NCI-H1694 (cell line): Measurements from ENCODE around the gene SST.
A peak's percentile ranks its signal among the peaks of the same experiment; 100 is the strongest.
"Not testable (repeated sequence)": the region's sequence is repeated elsewhere in the genome, so short reads cannot be mapped to it uniquely, and the experiment has no call there.

Experiments
- DNase-seq: peaks from one replicate; lab custom pipeline; 2025; lab: John Stamatoyannopoulos, UW

The SST gene

GRCh38 chr3:187684444-187684843 is 14.2 kb upstream of the SST start:
- DNase-seq, result no peak

GRCh38 chr3:187681756-187682155 is 11.6 kb upstream of the SST start:
- DNase-seq, result not testable (repeated sequence)

DNA sequence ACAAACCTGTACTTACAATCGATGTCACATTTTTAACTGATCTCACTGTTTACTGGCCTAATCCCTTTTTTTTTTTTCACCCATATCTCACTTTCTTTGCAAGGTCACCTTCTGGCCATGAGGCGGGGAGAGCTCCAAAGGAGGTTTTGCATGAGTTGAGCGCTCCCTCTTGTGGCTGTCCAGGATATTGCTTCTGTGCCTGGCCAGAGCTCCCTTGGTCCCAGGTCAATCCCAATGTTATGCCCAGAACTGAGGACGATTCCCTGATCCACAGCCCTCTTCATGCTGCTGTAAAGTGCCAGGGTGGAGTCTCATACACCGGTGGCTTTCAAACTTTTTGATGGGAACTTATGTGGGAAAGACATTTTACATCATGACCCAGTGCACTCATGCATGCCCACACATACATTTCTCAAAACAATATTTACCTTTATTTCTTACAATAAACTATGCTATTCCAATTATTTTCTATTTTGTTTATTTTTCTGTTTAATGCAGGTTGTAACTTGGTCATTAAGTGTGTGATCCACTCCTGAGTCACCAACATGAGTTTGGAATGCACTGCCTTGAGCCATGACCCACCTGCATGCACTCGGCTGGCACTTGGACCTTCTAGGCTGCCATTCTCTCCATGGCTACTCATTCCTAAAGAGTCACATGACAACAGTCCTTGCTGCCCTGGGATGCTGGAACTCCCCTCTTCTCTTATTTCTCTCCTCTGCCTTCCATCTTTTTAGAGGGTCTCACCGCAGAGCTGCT is 9.6 kb upstream of the SST start:
- peak; percentile 51 for DNase-seq

- DNase-seq, result peak; percentile 26
These were observed 8.6 kb upstream of the SST start for GRCh38 chr3:187678726-187679268.

DNA sequence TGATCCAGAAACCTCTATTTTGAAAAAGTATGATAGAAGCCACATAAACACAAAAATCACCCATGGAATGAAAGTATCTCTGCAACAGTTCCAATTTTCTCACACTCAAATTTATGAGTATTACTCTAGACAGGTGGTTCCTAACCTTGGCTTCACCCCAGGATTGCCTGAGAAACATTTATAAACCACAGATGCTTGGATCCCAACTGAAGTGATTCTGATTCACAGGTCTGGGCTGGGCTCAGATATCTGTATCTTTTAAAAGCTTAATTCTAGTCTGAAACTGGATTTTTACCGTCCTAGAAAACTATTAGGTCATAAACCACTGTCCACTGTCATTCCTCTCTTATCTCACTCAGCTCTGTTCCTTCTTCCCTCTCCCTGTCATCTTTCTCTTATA is 7.4 kb upstream of the SST start:
- DNase-seq, result no peak

- no peak for DNase-seq
These were observed 2.8 kb upstream of the SST start for GRCh38 chr3:187673012-187673411.

- DNase-seq, result no peak
These were observed 2.7 kb downstream of the SST start for GRCh38 chr3:187667526-187667925.

DNA sequence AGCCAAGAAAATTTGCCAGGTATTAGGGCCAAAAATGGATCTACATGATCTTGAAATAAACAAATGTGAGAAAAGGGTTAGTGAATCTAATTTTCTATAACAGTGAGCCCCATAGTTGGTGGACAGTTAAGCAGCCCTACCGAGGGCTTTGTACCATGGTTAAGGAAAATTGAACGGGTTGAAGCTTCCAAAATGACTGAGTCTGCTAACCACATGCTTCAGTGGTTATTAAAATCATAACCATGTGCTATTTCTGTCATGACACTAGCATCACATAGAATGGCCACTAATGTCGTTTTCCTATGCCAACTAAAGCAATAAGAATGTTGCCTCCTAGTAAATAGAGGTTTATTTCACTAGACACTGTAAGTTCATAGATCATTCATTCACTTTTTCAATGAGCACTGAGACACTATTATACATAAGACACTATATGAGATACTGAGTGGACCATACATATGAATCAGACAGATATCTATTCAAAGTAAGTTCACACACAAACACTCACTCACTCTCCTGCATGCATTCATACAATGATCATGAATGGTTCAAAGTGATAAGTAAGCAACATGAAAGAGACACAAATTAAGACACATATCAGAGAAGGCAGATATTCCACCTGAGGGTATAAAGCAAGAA is 4.3 kb downstream of the SST start:
- no peak for DNase-seq

DNA sequence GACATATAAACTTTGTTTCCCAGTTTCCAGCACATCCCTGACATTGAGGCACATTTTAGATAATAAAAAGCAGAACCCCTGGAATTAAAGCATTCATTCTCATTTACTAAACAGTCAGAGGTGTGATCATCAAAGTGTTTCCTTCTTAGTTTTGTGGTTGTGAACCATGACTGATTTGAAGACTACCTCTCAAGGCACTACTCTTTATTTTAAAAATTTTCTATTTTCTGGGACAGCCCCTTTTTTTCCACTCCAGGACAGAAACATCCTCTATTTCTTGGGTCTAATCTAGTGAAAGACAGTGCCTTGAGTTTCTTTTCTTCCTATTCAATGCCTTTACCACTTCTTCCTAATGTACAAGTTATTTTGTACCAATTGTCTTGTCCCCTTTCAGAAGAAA is 5.2 kb downstream of the SST start:
- DNase-seq, result no peak

DNA sequence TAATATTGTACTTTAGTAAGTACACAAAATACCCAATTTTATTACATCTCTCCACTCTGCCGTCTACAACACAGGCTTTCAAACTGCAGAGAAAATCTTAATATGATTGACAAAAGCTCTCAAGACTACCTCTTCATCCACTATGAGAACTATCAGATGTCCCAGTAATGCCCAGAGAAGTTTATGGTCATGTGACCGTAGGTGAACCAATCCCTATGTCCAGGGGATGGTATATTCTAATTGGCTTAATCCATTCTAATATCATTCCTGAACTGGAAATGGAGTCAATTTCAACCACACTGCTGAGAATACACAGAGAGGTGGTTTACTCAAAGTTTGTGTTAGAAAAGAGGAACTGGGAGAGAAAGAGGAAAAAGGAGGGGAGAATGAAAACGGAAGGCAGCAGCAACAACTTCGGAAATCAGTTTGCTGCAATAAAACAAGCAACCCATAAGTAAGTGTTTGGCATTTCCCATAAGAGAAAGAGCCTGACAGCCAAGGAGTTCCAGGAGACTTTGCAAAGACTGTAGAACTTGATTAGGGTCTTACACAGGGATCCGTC is 7.3 kb downstream of the SST start:
- DNase-seq, result no peak

- no peak for DNase-seq
These were observed 8.9 kb downstream of the SST start for GRCh38 chr3:187661267-187661666.

DNA sequence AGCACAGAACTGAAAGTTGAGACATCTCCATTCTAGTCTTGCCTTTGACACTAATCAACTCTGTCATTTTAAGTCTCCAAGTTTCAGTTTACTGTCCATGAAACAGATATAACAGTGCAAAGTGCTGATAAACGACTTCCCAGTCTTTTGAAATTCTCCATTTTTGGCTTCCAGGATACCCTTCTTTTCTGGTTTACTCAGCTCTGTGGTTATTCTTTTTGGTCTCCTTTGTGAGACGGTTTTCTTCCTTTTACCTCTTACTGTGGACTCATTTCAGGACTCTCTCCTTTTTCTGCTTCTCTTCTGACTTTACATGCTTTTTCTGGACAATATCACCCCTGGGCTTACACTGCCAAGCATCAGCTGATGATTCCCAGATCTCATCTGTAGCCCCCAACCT is 18.9 kb downstream of the SST start:
- DNase-seq, result no peak

DNA sequence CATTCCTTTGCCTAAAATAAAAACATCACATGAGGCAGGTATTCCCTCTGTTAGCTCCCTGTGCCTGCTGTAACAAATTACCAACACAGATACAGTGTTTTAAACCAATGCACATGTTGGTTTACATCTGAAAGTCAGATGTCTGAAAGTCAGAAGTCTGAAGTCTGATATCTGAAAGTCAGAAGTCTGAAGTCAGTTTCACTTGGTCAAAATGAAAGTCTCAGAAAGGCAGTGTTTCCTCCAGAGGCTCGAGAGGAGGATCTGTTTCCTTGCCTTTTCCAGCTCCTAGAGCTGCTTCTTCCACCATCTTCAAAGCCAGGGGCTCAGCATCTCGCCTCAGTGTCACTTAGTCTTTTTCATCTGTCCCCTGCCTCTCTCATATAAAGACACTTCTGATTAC is 22.0 kb downstream of the SST start:
- DNase-seq, result no peak

DNA sequence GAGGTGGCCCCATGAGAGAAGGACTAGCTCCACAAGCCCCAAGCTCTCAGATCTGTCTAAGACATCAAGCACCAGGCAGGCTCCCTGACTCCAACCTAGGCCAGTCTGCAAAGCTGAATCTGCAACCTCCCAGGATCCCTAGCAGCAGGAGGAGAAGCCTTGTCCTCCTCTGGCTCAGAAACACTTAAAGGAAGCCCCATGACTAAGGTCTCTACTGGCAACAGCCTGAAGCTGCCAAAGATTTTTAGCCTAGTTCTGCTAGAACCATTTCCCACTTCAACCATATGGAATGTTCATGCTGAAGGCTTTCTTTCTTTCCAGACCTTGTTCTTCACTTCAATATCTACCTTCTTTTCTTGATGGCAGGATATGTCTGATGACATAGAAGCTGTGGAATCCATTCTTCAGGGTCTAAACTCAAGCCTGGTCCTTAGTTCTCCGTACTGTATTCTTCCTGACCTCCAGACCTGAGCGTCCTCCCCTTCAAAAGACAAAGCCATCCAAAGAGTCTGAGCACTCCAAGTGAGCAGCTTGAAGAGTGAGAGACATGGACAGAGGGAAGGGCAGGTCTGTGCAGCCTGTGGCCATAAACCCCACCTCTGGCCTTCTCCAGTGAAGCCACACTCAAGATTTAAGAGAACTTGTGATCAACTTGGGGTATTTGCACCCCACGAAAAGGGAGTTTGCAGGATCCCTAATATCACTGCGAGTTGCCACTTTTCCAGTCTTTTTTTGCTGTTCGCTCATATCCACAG is 23.1 kb downstream of the SST start:
- DNase-seq, result no peak

DNA sequence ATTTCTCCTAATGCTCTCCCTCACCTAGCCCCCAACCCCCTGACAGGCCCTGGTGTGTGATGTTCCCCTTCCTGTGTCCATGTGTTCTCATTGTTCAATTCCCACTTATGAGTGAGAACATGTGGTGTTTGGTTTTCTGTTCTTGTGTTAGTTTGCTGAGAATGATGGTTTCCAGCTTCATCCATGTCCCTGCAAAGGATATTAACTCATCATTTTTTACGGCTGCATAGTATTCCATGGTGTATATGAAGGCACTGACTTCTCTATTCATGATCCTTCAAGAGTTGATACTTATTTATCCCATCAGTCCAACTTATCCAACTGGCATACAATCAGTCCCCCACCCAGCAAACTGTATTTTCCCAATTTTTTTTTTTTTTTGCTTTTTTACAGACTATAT is 24.8 kb downstream of the SST start:
- DNase-seq, result not testable (repeated sequence)

GRCh38 chr3:187642861-187643260 is 27.3 kb downstream of the SST start:
- no peak for DNase-seq

DNA sequence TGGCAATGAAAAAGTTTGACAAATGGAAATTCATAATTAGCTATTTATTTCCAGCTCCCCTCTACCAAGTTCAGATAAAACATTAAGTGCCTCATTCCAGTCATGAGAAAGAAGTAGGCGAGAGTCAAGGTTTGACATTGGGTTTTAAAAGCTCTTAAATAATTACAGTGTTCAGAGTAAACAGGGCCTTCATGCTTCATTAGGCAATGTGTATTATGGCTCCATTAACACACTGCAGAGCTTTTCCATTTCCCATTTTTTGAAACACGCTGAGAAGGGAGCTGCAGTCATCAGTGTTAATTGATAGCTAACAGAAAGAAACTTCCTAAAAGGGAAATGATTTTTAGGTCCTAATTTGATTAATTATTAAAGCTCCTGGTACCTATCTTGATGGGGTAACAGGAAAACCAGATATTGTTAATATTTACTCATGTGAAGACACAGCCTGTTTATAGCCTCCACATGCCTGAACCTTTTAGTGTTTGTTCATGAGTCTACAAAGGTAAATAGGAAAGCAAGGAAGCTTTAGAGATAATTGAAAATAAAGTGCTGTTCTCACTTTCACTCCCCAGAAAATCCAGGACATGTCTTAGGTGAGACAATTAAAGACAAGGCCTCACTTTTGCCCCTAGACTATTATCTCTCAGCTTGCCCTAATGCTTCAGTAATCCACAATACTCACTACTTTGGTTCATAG is 28.7 kb downstream of the SST start:
- no peak for DNase-seq

DNA sequence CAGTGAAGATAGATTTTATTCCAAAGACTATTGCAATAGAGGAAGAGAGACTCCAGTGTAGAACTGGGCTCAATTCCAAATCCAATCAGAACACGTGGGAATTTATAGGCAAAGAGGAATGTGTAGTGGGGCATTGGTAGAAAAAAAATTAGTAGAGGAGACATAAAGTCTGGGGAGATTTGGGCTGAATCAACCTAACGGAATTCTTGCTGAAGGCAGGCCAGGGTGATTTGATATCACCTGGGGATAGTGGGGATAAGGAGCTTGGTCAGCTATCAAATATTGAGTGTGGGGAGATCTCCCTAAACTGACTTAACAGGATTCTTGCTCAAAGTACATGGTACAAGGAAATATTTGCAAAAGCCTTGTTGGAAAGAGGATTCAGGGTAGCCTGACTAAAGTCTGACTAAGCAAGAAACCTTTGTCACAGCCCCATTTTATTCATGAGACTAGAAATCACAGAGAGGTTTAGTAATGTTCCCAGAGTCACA is 29.6 kb downstream of the SST start:
- DNase-seq, result no peak

- DNase-seq, result no peak
These were observed 30.1 kb downstream of the SST start for GRCh38 chr3:187639927-187640568.

- DNase-seq, result no peak
These were observed 33.7 kb downstream of the SST start for GRCh38 chr3:187636528-187636927.

DNA sequence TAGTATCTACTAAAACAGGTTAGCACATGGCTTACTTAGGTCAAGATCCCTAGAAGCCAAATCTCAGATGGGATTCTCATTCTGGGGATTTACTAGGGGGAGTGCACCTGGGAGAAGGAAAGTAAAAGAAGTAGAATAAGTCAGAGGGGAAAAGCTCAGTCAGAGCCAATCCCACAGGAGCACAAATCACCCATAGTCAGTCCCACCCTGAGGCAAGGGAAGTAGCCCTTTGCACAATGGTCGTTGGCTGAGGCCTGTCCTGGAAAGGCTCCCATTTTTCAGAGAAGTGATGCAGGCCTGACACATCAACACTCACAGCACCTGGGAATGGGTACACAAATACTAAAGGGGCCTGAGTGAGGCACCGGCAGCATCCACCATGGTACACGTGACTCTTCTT is 39.8 kb downstream of the SST start:
- DNase-seq, result no peak
